ENCODE measurements around the gene HINT3.
"Not testable (repeated sequence)": the region's sequence is repeated elsewhere in the genome, so short reads cannot be mapped to it uniquely, and the experiment has no call there.

Gene HINT3

DNA sequence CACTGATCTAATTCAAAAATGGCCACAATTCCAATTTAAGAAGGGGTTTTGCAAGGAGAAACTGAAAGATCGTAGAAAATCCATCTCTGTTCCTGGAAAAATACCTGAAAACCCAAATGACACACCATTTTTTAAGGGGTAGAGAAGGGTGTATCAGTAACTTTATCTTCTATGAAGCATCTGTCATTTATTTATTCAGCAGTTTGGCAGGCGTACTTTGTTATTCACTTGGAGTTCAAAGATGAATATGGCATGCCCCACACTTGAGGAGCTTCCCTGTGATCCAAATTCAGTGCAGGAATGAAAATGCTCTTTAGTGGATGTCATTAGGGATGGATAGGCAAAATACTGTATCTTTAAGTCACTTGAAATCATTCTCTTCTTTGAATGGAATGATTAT, 7.2 kb downstream of the HINT3 start:
- no peak for ATAC-seq

DNA sequence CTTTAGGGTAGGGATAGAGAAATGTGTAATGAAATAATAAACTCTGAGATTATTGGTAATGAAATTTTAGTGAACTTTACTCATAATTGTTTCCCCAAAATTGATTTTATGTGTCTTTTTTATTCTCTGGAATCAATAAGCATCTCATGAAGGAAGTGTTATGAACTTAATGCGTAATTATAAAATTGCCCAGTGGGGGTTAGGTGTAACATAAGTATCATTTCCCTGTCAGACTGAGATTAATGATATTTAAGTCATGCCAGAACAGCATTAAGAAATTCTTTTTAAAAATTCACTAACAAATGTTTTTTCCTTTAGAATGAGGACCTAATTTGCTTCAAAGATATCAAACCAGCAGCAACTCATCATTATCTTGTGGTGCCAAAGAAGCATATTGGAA, 10.0 kb downstream of the HINT3 start:
- ATAC-seq, result no peak

DNA sequence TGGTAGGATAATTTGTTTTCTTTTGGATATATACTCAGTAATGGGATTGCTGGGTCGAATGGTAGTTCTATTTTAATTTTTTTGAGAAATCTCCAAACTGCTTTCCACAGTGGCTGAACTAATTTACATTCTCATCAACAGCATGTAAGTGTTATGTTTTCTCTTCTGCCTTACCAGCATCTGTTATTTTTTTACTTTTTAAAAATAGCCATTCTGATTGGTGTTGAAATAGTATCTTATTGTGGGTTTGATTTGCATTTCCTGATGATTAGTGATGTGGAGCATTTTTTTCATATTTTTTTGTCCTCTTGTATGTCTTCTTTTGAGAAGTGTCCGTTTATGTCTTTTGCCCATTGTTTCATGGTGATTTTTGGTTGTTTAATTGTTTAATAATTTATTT, 11.9 kb downstream of the HINT3 start:
- no peak for ATAC-seq

DNA sequence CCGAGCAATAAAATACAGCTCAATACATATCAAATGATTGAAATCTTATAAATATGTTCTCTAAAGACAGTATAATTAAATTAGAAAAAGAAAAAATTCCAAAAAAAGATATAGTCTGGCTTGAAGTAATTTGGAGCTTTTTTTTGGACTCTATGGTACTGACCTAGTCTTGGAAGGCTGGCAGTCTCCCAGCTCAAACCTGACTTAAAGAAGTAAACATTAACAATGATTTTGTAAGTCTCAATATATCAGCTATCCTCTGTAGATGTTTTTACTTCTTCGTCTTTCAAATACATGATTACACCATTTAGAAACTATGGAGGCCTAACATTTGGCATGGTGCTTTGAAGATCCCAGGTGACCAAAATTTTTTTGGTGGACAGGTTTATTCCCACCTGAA, 14.2 kb downstream of the HINT3 start:
- ATAC-seq, result no peak

DNA sequence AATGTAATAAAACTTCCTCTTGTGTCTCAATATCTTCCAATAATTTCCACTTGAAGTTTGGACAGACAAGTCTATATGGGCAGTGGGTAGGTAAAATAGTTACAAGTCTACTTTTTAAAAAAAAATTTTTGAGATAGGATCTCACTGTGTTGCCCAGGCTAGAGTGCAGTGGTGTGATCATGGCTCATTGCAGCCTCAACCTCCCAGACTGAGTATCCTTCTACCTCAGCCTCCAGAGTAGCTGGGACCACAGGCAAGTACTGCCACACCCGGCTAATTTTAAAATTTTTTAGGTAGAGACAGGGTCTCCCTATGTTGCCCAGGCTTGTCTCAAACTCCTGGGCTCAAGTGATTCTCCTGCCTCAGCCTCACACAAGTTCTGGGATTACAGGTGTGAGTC, 15.9 kb downstream of the HINT3 start:
- not testable (repeated sequence) for ATAC-seq

DNA sequence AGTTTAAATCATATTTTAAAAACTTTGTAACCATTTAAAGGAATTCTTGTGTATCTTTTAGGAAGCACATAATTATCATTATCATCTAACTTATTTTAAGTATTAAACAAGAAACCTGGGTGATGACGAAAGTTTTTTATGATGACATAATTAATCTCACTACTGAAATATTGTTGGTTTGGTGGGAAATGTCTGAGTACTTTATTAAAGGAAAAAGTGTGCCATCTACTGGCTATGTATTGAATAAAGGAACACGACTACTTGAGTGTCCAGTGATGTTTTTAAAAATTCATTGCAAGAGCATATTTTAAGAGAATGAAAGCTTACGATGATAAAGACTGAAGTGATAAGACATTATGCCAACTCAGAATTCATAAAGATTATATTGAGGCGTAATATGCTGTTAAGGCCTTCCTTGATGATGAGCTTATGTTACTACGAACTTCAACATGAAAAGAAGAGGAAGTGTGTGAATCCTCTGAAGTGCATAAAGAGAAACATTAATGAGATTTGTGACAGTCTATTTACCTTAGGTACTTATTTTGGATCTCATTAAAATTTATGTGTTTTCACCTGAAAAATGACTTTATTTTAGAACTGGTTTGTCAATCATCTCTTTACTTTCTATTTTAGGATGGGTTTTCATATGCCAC, 17.8 kb downstream of the HINT3 start:
- peak; percentile 55 to 58 for ATAC-seq

DNA sequence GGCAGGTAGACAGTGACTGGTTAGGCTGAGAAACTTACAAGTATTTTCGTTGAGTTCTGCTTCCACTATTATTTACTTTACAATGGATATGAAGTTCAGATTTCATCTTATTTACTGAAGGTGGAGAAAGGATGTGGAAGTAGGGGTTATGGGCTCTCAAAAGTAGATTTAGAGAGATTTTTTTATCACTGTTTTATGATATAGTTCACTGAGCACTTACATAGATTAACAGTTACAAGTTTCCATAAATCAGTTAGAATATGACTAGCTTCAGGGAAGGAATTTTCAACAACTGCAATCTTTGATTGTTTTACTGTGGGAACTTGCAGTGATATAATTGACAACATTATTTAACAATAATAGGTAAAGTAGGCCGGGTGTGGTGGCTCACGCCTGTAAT, 22.5 kb downstream of the HINT3 start:
- no peak for ATAC-seq

DNA sequence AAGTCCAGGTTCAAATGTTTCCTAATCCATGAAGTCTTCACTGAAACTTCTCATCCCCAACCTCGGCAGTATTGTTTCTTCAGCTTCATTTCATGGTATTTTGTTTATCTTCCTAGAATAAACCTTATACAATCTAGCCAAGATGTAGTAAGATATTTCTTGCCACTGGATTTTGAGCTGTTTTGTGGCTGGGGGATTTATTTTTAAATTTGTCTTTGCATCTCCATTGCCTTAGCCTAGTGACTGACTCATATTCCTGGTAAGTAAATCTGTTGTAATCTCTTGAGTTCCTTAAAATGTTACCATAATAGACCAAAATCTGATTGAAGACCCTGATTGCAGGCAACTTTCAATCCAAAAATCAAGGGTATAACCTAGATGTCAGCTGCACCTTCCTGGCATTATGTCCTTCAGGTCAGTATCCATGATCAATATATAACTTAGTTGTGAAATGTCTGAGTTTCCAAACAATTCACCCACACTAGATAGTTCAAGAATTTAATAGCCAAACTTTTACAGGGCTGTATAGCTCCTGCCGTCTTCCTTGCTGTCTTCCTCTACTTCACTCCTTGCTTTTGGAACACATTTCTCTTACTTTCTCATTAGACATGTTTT, 25.1 kb downstream of the HINT3 start:
- ATAC-seq, result no peak

DNA sequence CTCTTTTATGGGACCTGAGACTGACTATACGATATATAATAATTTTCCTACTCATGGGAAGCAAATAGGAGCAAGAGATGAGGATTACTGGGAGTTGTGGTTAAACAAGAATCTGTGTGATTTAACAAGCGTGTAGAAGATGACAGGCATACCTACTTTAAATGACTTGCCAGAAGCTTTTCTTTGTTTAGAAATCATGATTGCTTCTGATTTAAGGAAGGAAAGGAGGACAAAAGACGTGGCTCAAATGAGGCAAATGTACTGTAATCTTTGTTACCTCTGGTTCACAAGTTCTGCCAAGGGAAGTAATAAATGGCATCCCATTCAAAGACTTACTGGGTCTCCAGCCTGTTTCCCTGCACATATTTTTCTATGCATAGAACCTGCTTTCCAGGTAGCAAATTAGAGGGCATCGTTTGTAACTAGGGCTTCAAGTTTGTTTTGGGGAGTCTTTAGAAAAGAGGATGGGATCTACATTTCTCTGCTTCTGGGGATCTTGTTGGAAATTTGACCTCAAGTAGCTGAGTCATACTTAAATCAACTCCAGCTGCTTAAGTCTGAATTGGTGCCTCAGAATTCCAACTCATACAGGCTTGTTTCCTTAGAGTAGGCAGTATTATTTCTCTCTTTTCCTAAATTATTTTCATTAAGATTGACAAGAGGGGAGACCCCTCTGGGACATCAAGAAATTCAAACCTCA, 26.8 kb downstream of the HINT3 start:
- no peak for ATAC-seq

DNA sequence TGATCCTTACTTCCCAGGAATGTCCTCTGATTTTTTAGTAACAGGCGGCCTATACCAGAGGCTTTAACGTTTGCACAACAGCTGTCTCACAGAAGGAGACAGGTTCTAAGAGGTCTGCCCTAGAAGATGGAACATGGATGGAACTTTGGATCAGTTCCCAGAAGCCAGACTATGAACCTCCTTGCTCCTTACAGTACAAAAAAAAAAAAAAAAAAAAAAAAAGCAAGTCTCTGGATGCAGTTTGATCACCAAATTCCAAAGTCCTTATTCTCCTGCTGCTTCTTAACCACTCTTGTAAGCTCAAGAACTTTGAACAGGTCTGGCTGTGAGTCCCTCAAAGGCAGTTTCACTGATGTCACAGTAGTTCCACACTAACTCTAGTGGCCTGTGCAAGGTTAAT, 27.7 kb downstream of the HINT3 start:
- no peak for ATAC-seq

DNA sequence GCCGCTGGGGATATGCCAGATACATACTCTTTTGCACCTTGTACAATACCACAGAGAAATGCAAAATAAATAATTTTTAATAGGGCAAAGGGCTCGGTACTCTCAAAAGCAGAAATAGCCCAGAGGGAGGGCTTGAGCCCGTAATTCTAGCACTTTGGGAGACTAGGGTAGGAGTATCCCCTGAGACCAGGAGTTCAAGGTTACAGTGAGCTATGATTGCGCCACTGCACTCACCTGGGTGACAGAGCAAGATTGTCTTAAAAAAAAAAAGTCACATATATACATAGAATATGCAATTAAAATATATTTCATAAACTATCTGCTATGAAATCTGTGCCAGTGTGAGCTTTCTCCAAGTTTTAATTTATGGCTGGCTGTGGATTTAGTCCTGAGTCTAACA, 29.0 kb downstream of the HINT3 start:
- ATAC-seq, result no peak

DNA sequence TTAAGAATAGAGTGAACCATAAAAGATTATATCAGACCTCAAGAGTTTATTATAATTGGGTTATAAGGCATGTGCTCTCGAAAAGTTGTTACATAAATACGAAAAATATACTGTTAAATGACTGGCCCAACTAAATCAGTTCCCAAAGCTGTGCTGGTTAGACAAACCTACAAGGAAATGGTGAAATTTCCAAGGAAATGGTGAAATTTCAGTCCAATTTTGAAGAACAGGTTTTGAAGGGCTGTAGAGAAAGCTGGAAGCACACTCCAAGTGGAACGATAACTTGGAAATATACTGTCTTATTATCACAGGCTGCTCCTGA, 29.4 kb downstream of the HINT3 start:
- ATAC-seq, result no peak

DNA sequence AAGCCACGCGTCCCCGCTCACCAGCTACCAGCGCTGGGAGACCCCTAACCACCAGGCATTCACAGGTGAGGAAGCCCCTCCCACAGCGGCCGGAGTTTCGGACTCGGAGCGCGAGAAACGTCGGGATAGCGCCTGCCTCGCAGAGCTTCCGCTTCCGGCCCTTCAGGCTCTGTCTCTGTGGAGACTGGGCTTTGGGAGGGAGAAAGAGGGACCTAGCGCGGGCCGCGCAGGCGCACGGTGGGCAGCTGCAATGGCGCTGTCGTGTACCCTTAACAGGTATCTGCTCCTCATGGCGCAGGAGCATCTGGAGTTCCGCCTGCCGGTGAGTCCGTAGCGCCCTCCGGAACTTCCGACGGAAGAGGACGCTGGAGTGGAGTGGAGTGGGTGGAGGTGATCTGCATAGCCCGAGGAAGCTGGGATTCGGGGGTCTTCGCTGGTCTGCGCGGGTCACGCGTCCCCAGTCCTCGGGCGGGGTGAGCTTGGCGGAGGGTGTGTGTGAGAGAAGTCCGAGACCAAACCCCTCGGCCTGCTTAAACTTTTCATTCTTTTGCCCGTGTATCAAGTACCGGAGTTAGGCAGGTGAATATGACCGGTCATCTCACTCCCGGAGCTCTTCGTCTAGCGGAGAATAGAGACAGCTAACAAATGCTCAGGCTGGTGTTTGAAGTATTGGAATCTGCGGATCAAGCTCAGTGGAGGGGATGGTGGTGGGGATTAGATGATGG, 29.9 kb downstream of the HINT3 start, which contains the start of gene TRMT11:
TSS of gene TRMT11 (plus strand) at position 240 of the 725 bp plus-strand sequence. CDS start at position 251, 11 bp downstream.
- ATAC-seq, result peak; percentile 97 to 98

DNA sequence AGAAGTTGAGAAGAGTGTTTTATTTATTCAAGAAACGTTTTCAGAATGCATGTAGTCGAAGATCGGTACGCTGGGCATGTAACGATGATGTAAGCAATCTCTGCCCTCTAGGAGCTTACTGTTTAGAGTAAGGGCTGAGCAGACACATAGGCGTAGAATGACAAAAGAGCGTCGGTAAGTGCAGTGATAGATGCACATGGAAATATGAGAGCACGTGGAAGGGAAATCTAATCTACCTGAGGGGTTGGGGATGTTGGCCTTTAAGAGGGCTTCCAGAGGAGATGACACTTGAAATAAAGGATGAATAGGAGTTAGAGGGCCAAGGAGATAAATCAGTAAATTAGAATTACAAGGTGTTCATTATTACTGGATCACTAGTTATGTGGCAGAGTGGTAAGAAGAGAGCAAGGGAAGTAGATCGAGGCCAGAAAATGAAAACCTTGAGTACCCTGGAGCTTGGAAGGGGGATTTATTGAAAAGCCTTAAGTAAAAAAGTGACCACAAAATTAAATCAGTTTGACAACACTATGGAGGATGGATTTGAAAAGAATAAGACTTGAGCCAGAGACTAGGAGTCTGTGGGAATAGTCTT, 30.6 kb downstream of the HINT3 start:
- ATAC-seq, result peak; percentile 28 to 33

DNA sequence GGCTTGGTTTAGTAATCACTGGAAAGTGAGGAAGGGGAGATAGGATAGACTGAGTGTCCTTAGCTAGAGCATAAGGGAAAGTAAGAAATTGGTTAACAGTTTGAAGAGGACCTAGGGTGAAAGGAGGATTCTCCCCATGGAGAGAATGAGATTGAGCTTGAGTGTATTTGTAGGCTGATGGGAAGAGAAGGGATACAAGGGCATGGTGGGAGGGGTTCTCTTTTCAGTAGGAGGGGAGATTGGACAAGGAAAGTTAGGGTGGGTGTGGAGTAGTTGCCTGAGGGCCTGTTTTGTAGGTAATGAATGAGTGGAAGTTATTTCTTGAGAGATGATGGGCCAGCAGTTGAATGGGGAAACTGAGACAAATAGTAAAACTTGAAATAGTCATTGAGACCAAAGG, 31.7 kb downstream of the HINT3 start:
- ATAC-seq, result no peak

DNA sequence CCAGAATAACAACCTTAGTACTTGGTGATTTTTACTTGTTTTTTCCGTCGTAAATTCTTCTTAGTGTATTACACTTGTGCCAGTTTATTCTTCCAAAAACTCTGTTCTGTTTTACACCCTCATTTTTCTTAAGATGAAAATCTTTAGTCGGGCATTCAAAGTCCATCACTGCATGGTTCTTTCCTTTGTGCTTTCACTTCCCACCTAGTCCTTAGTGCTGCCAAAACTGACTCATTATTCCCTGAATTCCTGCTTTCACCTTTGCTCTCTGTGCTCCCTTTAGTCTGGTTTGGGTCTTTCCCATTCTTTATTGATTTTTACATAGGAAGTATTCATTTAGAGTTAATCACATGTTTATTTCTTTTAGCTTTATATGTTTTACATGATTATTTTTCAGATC, 33.1 kb downstream of the HINT3 start:
- ATAC-seq, result no peak

DNA sequence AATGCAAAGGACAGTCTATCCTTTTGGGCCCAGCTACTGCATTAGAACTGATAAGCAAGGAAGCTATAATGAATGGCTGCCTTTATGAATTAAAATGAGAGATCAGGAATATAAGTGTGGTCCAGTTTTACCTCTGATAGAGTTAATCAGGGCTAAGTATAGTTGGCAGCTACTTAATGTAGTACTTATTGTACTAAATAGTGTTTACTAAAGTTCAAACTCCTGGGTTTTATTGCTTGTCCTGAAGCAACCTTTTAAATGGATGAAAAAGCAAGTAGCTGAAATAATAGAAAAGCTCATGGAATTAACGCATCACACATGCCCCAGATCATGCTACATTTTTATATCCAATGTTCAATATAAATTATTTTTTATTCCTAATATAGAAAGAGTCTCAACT, 35.1 kb downstream of the HINT3 start:
- ATAC-seq, result no peak

DNA sequence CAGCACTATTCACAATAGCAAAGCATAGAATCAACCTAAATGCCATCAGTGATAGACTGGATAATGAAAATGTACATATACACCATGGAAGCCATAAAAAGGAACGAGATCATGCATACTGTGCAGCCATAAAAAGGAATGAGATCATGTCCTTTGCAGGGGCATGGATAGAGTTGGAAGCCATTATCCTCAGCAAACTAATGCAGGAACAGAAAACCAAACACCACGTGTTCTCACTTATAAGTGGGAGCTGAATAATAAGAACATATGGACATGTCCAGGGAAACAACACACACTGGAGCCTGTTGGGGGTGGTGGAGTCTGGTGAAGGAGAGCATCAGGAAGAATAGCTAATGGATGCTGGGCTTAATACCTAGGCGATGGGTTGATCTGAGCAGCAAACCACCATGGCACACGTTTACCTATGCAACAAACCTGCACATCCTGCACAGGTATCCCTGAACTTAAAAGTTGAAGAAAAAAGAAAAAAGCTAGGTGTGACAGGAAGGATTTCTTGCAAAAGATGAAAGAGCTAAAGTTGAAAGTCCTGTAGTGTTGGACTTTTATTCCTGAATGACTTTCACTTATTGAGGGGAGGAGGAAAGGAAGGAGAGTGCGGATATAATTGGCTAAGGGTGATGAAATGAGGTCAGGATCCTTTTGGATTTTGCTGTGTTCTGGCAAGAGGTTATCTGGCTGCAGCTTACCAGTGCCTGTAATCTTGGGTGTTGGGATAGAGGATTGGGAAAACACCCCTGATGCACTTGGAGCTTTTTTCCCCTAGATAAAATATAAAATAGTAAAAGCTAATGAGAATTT, 38.3 kb downstream of the HINT3 start:
- ATAC-seq, result no peak

DNA sequence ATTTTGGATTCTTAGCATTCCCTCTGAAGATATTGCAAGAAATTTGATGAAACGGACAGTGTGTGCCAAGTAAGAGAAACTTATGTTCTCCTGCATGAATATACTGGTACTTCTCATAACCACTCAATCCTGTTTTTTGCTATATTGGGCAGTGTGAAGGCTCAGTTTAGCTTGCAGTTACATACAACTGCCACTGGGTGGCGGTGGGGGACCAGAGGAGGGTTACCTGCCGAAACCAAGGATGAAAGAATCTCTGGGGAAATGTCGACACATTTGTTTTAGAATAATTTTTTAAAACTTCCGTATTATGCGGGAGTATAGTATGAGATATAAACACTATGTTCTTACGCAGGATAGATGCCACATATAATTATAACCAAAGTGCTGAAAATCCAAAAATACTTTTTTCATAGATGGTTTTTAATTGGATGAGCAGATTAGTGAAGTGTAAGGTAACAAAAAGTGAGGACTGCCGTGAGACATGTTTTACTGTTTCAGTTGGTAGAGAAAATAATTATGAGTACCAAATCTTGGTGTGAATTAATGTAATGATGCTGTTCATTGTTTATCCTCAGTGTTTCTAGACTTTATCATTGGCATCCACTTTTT, 39.5 kb downstream of the HINT3 start:
- peak; percentile 82 to 88 for ATAC-seq

DNA sequence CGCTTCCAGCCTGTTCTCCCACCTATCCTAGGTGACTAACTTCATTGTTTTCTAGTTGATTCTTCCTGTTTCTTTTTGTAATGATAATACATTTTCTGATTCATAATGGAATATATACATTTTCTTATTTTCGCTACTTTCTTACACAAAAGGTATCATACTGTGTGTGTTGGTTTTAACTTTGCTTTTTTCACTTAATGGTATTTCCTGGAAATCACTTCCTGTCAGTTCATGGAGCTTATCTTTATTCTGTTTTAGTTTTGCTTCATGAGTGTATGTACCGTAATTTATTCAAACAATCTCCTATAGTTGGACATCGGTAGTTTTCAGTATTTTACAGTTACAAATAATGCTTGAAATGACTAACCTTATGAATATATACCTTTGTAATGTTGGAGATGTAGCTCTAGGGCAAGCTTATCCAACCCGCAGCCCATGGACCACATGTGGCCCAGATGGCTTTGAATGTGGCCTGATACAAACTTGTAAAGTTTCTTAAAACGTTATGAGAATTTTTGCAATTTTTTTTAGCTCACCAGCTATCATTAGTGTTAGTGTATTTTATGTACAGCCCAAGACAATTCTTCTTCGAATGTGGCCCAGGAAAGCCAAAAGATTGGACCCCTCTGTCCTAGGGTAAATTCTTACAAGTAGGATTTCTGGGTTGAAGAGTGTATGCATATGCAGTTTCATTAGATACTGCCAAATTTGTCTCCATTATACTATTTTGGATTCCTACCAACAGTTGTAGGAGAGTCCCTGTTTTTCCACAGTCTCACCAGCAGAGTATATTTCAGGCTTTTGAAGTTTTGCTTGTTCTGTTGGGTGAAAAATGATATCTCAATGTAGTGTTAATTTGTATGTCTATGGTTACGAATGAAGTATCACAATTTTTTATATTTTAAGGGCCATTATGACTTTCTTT, 46.4 kb downstream of the HINT3 start:
- ATAC-seq, result peak; percentile 38 to 41

DNA sequence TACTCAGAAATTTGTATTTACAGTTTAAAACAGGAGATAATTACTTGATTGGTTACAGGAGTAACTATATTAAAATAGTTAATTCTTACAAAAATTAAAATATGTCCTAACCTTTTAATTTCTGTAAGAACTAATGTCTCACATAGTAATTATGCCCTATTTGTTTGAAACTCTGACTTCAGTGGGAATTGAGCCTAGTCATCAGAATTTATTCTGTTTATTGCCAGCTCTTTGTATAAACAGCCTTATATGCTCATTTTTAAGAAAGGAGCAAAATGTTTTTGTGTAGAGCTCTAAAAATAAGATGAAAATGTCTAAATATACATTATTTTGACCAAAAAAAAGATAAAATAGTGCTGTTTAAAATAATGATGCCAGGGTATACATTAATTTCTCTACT, 51.2 kb downstream of the HINT3 start:
- ATAC-seq, result no peak
